Renal cortex interstitium (tissue), 15 donors: Measurements from ENCODE around the gene TMEM8B. TPM values are rescaled to one million over a fixed set of nuclear protein-coding genes. Genes with fewer than 3 reads are reported as not detected.

Source experiments
- DNase-seq, 11 donors: peaks; one replicate each; pipeline ENCODE4 v3.0.0-alpha.2; 2013; ENCODE audit warnings: low read depth in 9 of 11, low spot score in 4 of 11; ENCODE audit errors: extremely low read depth in 1 of 11
- long read RNA-seq, 16 experiments: transcript quantifications; one replicate each; lab custom pipeline, GENCODE V29; 2026
- polyA plus RNA-seq, 3 donors: library from polyadenylated mRNA; unstranded; fragments of 120-200 nt; gene quantifications; one replicate each; pipeline ENCODE4 v1.2.1, GENCODE V29; 2013; ENCODE audit not compliant: insufficient read length in 3 of 3

Gene TMEM8B, protein sequence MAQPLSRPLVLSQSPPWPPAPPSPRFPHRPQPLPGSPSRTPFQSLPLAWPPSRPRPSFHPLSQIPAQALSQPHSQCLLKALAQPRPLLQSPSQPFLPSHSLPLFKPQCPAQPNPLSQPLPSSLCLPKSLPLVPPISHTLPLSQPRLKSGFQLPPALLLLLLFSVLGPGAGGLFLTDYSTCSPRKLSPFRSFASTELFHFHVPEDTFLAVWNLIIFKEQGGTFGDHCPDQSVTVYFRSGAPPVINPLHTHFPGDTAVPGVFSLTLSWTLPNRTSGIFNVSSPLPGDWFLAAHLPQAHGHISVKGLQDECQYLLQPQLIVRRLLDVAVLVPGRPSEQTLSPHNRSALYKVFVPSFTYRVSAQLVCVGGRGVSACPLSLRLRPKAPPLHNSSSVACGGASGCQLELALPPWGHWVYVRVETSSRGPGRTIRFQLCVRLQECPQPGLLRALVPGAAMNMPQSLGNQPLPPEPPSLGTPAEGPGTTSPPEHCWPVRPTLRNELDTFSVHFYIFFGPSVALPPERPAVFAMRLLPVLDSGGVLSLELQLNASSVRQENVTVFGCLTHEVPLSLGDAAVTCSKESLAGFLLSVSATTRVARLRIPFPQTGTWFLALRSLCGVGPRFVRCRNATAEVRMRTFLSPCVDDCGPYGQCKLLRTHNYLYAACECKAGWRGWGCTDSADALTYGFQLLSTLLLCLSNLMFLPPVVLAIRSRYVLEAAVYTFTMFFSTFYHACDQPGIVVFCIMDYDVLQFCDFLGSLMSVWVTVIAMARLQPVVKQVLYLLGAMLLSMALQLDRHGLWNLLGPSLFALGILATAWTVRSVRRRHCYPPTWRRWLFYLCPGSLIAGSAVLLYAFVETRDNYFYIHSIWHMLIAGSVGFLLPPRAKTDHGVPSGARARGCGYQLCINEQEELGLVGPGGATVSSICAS
- 10 to 100 TPM; 24.4 to 36.4 (median 28.9) TPM for polyA plus RNA-seq
- long read RNA-seq, donor 1 = 0 reads
- long read RNA-seq, donor 2 = 0 reads
- long read RNA-seq, donor 3, full-length matches to known transcripts = 1 of 1 reads
- long read RNA-seq, donor 3, partial matches to known transcripts = 0 of 1 reads
- long read RNA-seq, donor 3, other reads (novel, unspliced or antisense) = 0 of 1 reads
- long read RNA-seq, donor 4, full-length matches to known transcripts = 1 of 6 reads
- long read RNA-seq, donor 4, partial matches to known transcripts = 5 of 6 reads
- long read RNA-seq, donor 4, other reads (novel, unspliced or antisense) = 0 of 6 reads
- long read RNA-seq, donor 5 = 0 reads
- long read RNA-seq, donor 6, partial matches to known transcripts = 20 of 20 reads
- long read RNA-seq, donor 6, other reads (novel, unspliced or antisense) = 0 of 20 reads
- long read RNA-seq, donor 7 = 0 reads
- long read RNA-seq, donor 8, full-length matches to known transcripts = 1 of 12 reads
- long read RNA-seq, donor 8, partial matches to known transcripts = 11 of 12 reads
- long read RNA-seq, donor 8, other reads (novel, unspliced or antisense) = 0 of 12 reads
- long read RNA-seq, donor 9, partial matches to known transcripts = 6 of 6 reads
- long read RNA-seq, donor 9, other reads (novel, unspliced or antisense) = 0 of 6 reads
- long read RNA-seq, donor 10, full-length matches to known transcripts = 1 of 1 reads
- long read RNA-seq, donor 10, partial matches to known transcripts = 0 of 1 reads
- long read RNA-seq, donor 10, other reads (novel, unspliced or antisense) = 0 of 1 reads
- long read RNA-seq, donor 11, full-length matches to known transcripts = 1 of 1 reads
- long read RNA-seq, donor 11, partial matches to known transcripts = 0 of 1 reads
- long read RNA-seq, donor 11, other reads (novel, unspliced or antisense) = 0 of 1 reads
- long read RNA-seq, donor 12, full-length matches to known transcripts = 1 of 1 reads
- long read RNA-seq, donor 12, partial matches to known transcripts = 0 of 1 reads
- long read RNA-seq, donor 12, other reads (novel, unspliced or antisense) = 0 of 1 reads
- long read RNA-seq, donor 13 = 0 reads
- long read RNA-seq, donor 14, partial matches to known transcripts = 45 of 199 reads
- long read RNA-seq, donor 14, other reads (novel, unspliced or antisense) = 153 of 199 reads
- long read RNA-seq, donor 15 = 0 reads
- long read RNA-seq, donor 16, full-length matches to known transcripts = 1 of 363 reads
- long read RNA-seq, donor 16, partial matches to known transcripts = 57 of 363 reads
- long read RNA-seq, donor 16, other reads (novel, unspliced or antisense) = 305 of 363 reads

DNA sequence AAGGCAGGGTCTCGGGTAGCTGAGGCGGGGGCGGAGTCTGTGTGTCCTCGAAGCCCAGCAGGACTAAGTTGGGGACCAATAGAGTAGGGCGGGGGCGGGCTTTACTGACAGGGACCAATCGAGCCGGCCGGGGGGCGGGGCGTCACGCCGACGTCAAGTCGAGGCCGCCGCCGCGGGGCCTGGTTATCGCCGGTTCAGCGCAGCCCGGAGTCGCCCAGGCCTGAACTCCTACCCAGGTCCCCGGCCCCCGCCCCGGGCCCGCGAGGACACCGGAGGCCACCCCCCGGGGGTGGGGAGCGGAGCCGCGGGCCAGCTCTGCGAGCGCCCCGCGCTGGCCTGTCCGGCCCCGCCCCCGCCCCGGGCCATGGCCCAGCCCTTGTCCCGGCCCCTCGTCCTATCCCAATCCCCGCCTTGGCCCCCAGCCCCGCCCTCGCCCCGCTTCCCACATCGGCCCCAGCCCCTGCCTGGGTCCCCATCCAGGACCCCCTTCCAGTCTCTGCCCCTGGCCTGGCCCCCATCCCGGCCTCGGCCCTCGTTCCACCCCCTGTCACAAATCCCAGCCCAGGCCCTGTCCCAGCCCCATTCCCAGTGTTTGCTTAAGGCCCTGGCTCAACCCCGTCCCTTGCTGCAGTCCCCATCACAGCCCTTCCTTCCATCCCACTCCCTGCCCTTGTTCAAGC is at the start of gene TMEM8B:
TSS of gene TMEM8B (plus strand) at position 145 of the 680 bp plus-strand sequence. CDS start at position 365, 220 bp downstream.
- peak in 10 of 11 donors; percentile 80 to 96 (median 94) for DNase-seq

DNA sequence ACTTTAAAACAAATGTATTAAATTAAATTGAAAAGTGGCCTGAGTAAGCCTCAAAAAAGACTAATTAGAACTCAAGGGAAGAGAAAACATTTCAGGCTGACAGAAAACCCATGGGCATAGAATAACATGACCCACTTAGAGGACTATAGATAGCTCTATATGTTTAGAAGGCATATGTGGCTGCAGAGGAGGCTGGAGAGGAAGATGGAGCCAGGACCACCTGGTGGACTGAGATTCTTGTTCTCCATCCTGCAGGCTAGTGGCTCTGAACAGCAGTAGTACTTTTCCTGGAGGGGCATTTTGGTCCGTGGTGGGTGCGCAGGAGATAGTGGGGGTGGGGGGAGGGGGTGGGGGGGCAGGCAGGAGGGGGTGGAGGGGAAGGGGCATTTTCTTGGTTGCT is 48.0 kb upstream of the TMEM8B start:
- DNase-seq = no peak

DNA sequence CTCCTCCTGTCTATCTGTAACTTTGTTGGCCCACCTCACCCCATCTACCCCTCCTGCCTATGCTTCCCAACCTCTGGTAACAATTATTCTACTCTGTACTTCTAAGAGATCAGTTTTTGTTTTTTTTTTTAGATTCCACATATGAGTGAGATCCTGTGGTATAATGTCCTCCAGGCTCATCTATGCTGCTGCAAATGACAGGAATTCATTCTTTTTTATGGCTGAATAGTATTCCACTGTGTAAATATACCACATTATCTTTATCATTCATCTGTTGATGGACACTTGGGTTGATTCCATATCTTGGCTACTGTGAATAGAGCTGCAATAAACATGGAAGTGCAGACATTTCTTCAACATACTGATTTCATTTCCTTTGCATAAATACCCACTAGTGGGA is 45.6 kb upstream of the TMEM8B start:
- no peak for DNase-seq

- DNase-seq = no peak
Measured at GRCh38 chr9:35789541-35789940, 39.5 kb upstream of the TMEM8B start.

- no peak for DNase-seq
Measured at GRCh38 chr9:35790025-35790384, 39.0 kb upstream of the TMEM8B start.

GRCh38 chr9:35790385-35791296 is 38.4 kb upstream of the TMEM8B start:
- peak in 9 of 11 donors; percentile 59 to 86 (median 75) for DNase-seq

GRCh38 chr9:35791297-35791921 is 37.6 kb upstream of the TMEM8B start, which contains the start of gene NPR2:
Gene NPR2 (plus strand): TSS chr9:35791591. CDS start chr9:35792409, 818 bp downstream.
- no peak for DNase-seq

- DNase-seq = no peak
Measured at GRCh38 chr9:35792024-35792813, 36.8 kb upstream of the TMEM8B start.

DNA sequence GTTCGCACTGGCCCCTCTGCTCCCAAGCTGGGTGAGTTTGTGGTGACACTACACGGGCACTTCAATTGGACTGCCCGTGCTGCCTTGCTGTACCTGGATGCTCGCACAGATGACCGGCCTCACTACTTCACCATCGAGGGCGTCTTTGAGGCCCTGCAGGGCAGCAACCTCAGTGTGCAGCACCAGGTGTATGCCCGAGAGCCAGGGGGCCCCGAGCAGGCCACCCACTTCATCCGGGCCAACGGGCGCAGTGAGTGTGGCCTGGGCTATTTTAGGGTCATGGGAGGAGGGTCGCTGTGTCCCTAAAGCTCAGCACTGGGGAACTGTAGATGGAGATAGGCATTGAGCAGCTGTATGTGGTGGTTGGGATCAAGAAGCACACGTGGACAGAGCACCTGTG is 36.2 kb upstream of the TMEM8B start:
- no peak for DNase-seq

GRCh38 chr9:35793461-35793860 is 35.6 kb upstream of the TMEM8B start:
- DNase-seq = no peak

DNA sequence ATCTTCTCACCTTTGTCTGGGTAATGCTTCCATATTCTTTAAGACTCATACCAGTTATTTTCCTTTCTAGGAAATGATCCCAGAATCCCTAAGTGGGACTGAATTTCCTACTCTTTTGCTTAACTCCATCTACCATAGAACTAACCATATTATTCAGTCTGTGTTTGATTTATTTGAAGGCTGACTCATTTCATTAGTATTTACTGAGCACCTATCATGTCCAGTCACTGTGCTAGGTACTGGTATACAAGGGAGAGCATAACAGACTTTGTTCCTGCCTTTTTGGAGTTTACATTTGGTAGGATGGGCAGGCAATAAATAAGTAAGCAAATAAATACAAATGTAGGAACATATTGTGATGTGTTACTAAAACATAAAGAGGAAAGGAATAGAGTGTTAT is 33.3 kb upstream of the TMEM8B start:
- DNase-seq = no peak

DNA sequence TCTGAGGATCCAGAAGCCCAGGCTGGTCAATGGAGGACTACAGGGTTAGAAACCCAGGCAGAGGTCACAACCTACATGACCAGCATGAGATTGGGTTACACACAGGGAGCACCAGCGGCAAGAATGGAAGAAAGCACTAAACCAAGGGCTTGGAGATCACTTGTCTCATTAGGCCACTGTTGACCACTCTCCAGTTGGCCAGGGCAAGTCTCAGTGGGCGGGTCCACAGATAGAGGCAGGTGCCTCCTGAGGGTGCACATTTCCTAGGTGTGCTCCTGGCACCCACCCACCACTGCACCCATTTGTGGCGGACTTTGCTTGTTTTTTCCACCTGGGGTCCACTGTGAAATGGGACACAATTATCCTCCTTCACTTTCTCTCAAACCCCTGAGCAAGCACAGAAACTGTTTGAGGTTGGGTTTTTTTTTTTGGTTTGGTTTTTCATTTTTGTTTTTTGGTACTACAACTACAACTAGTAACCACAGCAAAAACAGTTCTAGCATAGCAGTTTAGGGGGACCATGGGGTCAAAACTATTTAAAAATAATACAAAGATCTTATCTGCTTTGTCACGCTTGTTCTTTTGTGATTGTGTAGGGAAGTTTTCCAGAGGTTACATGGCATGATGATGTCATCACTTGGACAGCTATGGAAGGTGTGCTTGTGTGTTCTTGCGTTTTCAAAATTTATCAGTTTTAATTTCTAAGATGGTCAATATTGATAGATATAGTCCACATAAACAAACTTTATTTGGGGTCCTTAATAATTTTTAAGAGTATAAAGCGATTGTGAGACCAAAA is 31.5 kb upstream of the TMEM8B start:
- no peak for DNase-seq

GRCh38 chr9:35798658-35799374 is 30.2 kb upstream of the TMEM8B start:
- DNase-seq = no peak
